ENCODE data around the gene GFPT1.
"Not testable (repeated sequence)": the region's sequence is repeated elsewhere in the genome, so short reads cannot be mapped to it uniquely, and the experiment has no call there.

Gene GFPT1

GRCh38 chr2:69424419-69424818 is 37.4 kb upstream of the GFPT1 start:
- no peak overlapping the region for H3K4me3 ChIP-seq (ENCODE audit: low read depth, low read length)
- H3K27me3 ChIP-seq = no peaks in the 10 kb centered on the region
- H3K9me3 ChIP-seq = no peaks in the 10 kb centered on the region
- DNase-seq = no peak
- no peaks in the 10 kb centered on the region for H3K36me3 ChIP-seq
- H3K4me1 ChIP-seq = no peaks in the 10 kb centered on the region
- no peak for TF ChIP-seq CTCF (IDR thresholded peaks at IDR 0.05; ENCODE audit: low read depth, low read length)

- no peak for DNase-seq
- Histone ChIP-seq H3K4me1 (no peaks in the 10 kb centered on the region), H3K4me3 (ENCODE audit: low read depth, low read length) (no peak overlapping the region), H3K36me3 (no peaks in the 10 kb centered on the region), H3K27me3 (no peaks in the 10 kb centered on the region), H3K9me3 (no peaks in the 10 kb centered on the region)
- no peak for TF ChIP-seq CTCF (IDR thresholded peaks at IDR 0.05; ENCODE audit: low read depth, low read length)
Observed at GRCh38 chr2:69422198-69422597, 35.2 kb upstream of the GFPT1 start.

GRCh38 chr2:69419111-69419510 is 32.1 kb upstream of the GFPT1 start:
- H3K4me3 ChIP-seq (ENCODE audit: low read depth, low read length); H3K36me3 ChIP-seq; H3K4me1 ChIP-seq; H3K27me3 ChIP-seq; DNase-seq; H3K9me3 ChIP-seq: not testable (repeated sequence)

- DNase-seq = no peak
- Histone ChIP-seq H3K4me1 (no peaks in the 10 kb centered on the region), H3K27me3 (no peaks in the 10 kb centered on the region), H3K4me3 (ENCODE audit: low read depth, low read length) (no peak overlapping the region), H3K9me3 (no peaks in the 10 kb centered on the region), H3K36me3 (no peaks in the 10 kb centered on the region)
- no peak for TF ChIP-seq CTCF (IDR thresholded peaks at IDR 0.05; ENCODE audit: low read depth, low read length)
Observed at GRCh38 chr2:69416147-69416546, 29.1 kb upstream of the GFPT1 start.

GRCh38 chr2:69411120-69411519 is 24.1 kb upstream of the GFPT1 start:
- H3K27me3 ChIP-seq = no peaks in the 10 kb centered on the region
- no peak for TF ChIP-seq CTCF (IDR thresholded peaks at IDR 0.05; ENCODE audit: low read depth, low read length)
- no peak overlapping the region for H3K4me3 ChIP-seq (ENCODE audit: low read depth, low read length)
- DNase-seq = no peak
- H3K9me3 ChIP-seq = no peaks in the 10 kb centered on the region
- no peaks in the 10 kb centered on the region for H3K36me3 ChIP-seq
- H3K4me1 ChIP-seq = no peaks in the 10 kb centered on the region

GRCh38 chr2:69405306-69405705 is 18.3 kb upstream of the GFPT1 start:
- Histone ChIP-seq H3K36me3 (no peaks in the 10 kb centered on the region), H3K4me1 (no peaks in the 10 kb centered on the region)

More at GRCh38 chr2:69405306-69405705, 18.3 kb upstream of the GFPT1 start:
- no peak overlapping the region for H3K4me3 ChIP-seq (ENCODE audit: low read depth, low read length)
- no peaks in the 10 kb centered on the region for H3K27me3 ChIP-seq
- H3K9me3 ChIP-seq = no peaks in the 10 kb centered on the region
- TF ChIP-seq CTCF (IDR thresholded peaks at IDR 0.05; ENCODE audit: low read depth, low read length) = no peak
- DNase-seq = no peak

Data from BE2C (cell line).